Choroid plexus epithelial cell (primary cell): ENCODE data around the gene TEX9.

Experiments
- DNase-seq: peaks from one replicate; pipeline ENCODE4 v3.0.0-alpha.2; 2010; ENCODE audit warnings: low read depth
- H3K4me3 ChIP-seq: 2 replicates; pipeline ENCODE4 v1.5.1; 2011; ENCODE audit warnings: low read depth, mild to moderate bottlenecking, control low read depth, low read length, moderate library complexity
- CTCF ChIP-seq: conservative IDR thresholded peaks from 2 replicates; pipeline ENCODE4 v1.5.1; 2011; ENCODE audit warnings: low read depth, mild to moderate bottlenecking, control low read depth, inconsistent platforms, low read length, moderate library complexity

Gene TEX9

GRCh38 chr15:56346414-56346813 lies 18.8 kb upstream of the TEX9 start:
- no peak overlapping the region for H3K4me3 ChIP-seq
- TF ChIP-seq CTCF, result no peak
- no peak for DNase-seq

- no peak for DNase-seq
- no peak overlapping the region for H3K4me3 ChIP-seq
- no peak for TF ChIP-seq CTCF
These were observed 15.7 kb upstream of the TEX9 start for GRCh38 chr15:56349554-56349953.

- DNase-seq, result no peak
- no peak overlapping the region for H3K4me3 ChIP-seq
- TF ChIP-seq CTCF, result no peak
These were observed 13.9 kb upstream of the TEX9 start for GRCh38 chr15:56351353-56351752.

- no peak overlapping the region for H3K4me3 ChIP-seq
- no peak for DNase-seq
- TF ChIP-seq CTCF, result no peak
These were observed 13.2 kb upstream of the TEX9 start for GRCh38 chr15:56351957-56352506.

- no peak overlapping the region for H3K4me3 ChIP-seq
- no peak for DNase-seq
- TF ChIP-seq CTCF, result no peak
These were observed 12.1 kb upstream of the TEX9 start for GRCh38 chr15:56353119-56353518.

- H3K4me3 ChIP-seq, result no peak overlapping the region
- no peak for DNase-seq
- TF ChIP-seq CTCF, result no peak
These were observed 11.5 kb upstream of the TEX9 start for GRCh38 chr15:56353740-56354139.

GRCh38 chr15:56356616-56357015 lies 8.6 kb upstream of the TEX9 start:
- no peak for DNase-seq

More at GRCh38 chr15:56356616-56357015, 8.6 kb upstream of the TEX9 start:
- no peak for TF ChIP-seq CTCF
- H3K4me3 ChIP-seq, result no peak overlapping the region
